ENCODE data around the gene TMEM87A.

TMEM87A gene

DNA sequence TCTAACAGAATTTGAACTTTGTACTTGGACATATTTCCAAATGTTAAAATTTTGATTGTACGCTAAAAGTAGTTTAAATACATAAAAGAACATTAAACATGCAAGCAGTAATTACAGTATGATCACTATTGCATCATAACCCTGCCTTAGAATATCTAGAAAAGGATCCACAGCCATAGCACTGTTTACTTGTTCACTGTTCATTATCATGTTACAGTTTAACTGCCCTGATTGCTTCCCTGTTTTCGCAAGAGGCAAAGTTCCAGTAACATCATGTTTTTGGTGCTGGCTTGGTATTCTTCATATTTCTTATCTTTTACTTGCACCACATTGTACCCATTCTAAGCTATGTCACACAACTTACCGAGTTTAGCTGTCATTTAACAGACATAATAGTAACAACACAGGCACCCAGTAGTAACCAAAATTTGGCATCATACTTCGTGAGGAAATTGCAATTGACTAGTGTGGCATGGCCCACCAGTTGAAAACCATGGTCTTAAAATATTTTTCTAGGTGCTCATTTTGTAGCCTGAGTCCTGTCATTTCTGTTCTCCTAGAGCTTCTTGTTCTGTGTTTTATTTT is 13.3 kb upstream of the TMEM87A start:
- H3K36me3 ChIP-seq (ENCODE audit: control insufficient read depth in 5 of 5, insufficient read depth in 5 of 5, low read length in 5 of 5), result peaks cover 28 to 67% (median 38%) of the 10 kb centered on the region in 5 donors
- no peaks in the 10 kb centered on the region for H3K4me1 ChIP-seq (ENCODE audit: control insufficient read depth in 5 of 5, insufficient read depth in 5 of 5, low read length in 5 of 5)
- H3K27me3 ChIP-seq (ENCODE audit: control insufficient read depth in 5 of 5, insufficient read depth in 4 of 5, low read length in 5 of 5), result no peaks in the 10 kb centered on the region
- no peak overlapping the region for H3K27ac ChIP-seq (ENCODE audit: low read depth, low read length)
- no peak overlapping the region for H3K4me3 ChIP-seq (ENCODE audit: low read depth in 1 of 5, low read length in 5 of 5)
- H3K9me3 ChIP-seq (ENCODE audit: control insufficient read depth in 5 of 5, low read length in 5 of 5), result no peaks in the 10 kb centered on the region
- H3K9ac ChIP-seq (ENCODE audit: low read length in 5 of 5), result no peak overlapping the region

- Histone ChIP-seq H3K36me3 (ENCODE audit: control insufficient read depth in 5 of 5, insufficient read depth in 5 of 5, low read length in 5 of 5) (peaks cover 30 to 71% (median 40%) of the 10 kb centered on the region in 5 donors), H3K4me1 (ENCODE audit: control insufficient read depth in 5 of 5, insufficient read depth in 5 of 5, low read length in 5 of 5) (no peaks in the 10 kb centered on the region), H3K9me3 (ENCODE audit: control insufficient read depth in 5 of 5, low read length in 5 of 5) (no peaks in the 10 kb centered on the region), H3K9ac (ENCODE audit: low read length in 5 of 5) (no peak overlapping the region), H3K27ac (ENCODE audit: low read depth, low read length) (no peak overlapping the region), H3K27me3 (ENCODE audit: control insufficient read depth in 5 of 5, insufficient read depth in 4 of 5, low read length in 5 of 5) (no peaks in the 10 kb centered on the region), H3K4me3 (ENCODE audit: low read depth in 1 of 5, low read length in 5 of 5) (no peak overlapping the region)
These were observed 11.8 kb upstream of the TMEM87A start for GRCh38 chr15:42285034-42285433.

- Histone ChIP-seq H3K36me3 (ENCODE audit: control insufficient read depth in 5 of 5, insufficient read depth in 5 of 5, low read length in 5 of 5) (peaks cover 33 to 71% (median 41%) of the 10 kb centered on the region in 5 donors), H3K27ac (ENCODE audit: low read depth, low read length) (no peak overlapping the region)
These were observed 11.3 kb upstream of the TMEM87A start for GRCh38 chr15:42284551-42284950.

DNA sequence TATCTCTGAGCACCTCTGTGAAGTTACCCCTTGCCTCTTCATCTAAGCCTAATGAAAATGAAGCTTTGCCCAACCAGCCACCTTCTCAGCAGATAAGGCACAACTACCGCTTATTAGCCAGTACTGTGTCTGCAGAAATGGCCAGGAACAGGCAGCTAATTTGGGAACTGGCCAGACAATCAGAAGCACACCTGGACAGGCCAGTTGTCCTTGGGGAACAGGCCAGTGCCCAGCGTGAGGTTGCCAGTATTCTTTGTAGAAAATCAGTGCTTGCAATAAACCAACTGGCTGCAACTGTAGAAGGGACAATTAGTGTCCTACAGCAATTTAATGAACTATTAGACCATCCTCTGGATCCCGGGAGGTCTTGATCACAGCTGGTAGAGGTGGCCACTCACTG is 10.4 kb upstream of the TMEM87A start:
- Histone ChIP-seq H3K36me3 (ENCODE audit: control insufficient read depth in 5 of 5, insufficient read depth in 5 of 5, low read length in 5 of 5) (peaks cover 28 to 71% (median 43%) of the 10 kb centered on the region in 5 donors), H3K27ac (ENCODE audit: low read depth, low read length) (no peak overlapping the region), H3K4me3 (ENCODE audit: low read depth in 1 of 5, low read length in 5 of 5) (no peak overlapping the region), H3K9ac (ENCODE audit: low read length in 5 of 5) (no peak overlapping the region), H3K9me3 (ENCODE audit: control insufficient read depth in 5 of 5, low read length in 5 of 5) (no peaks in the 10 kb centered on the region), H3K27me3 (ENCODE audit: control insufficient read depth in 5 of 5, insufficient read depth in 4 of 5, low read length in 5 of 5) (no peaks in the 10 kb centered on the region), H3K4me1 (ENCODE audit: control insufficient read depth in 5 of 5, insufficient read depth in 5 of 5, low read length in 5 of 5) (no peaks in the 10 kb centered on the region)

More at GRCh38 chr15:42284551-42284950, 11.3 kb upstream of the TMEM87A start:
- Histone ChIP-seq H3K9me3 (ENCODE audit: control insufficient read depth in 5 of 5, low read length in 5 of 5) (no peaks in the 10 kb centered on the region), H3K27me3 (ENCODE audit: control insufficient read depth in 5 of 5, insufficient read depth in 4 of 5, low read length in 5 of 5) (no peaks in the 10 kb centered on the region), H3K4me1 (ENCODE audit: control insufficient read depth in 5 of 5, insufficient read depth in 5 of 5, low read length in 5 of 5) (no peaks in the 10 kb centered on the region), H3K4me3 (ENCODE audit: low read depth in 1 of 5, low read length in 5 of 5) (no peak overlapping the region), H3K9ac (ENCODE audit: low read length in 5 of 5) (no peak overlapping the region)

DNA sequence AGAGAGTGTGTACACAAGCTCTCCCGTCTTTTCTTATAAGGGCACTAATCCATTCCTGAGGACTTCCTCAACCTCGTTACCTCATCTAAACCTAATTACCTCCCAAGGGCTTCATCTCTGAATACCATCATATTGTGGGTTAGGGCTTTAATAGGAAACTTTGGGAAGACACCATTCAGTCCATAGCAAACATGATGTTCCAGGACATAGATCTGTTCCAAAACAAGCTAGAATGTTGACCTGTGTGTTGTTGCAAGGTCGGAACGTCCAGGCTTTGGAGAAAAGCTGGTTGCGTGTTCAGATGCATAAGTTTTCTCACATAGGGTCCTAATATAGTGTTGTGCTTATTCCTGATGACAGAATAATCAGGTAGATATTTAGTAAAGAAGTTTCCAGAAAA is 9.7 kb upstream of the TMEM87A start:
- no peaks in the 10 kb centered on the region for H3K9me3 ChIP-seq (ENCODE audit: control insufficient read depth in 5 of 5, low read length in 5 of 5)
- H3K27me3 ChIP-seq (ENCODE audit: control insufficient read depth in 5 of 5, insufficient read depth in 4 of 5, low read length in 5 of 5), result no peaks in the 10 kb centered on the region
- H3K4me1 ChIP-seq (ENCODE audit: control insufficient read depth in 5 of 5, insufficient read depth in 5 of 5, low read length in 5 of 5), result no peaks in the 10 kb centered on the region
- no peak overlapping the region for H3K9ac ChIP-seq (ENCODE audit: low read length in 5 of 5)
- H3K27ac ChIP-seq (ENCODE audit: low read depth, low read length), result no peak overlapping the region
- H3K36me3 ChIP-seq (ENCODE audit: control insufficient read depth in 5 of 5, insufficient read depth in 5 of 5, low read length in 5 of 5), result peaks cover 26 to 72% (median 44%) of the 10 kb centered on the region in 5 donors
- no peak overlapping the region for H3K4me3 ChIP-seq (ENCODE audit: low read depth in 1 of 5, low read length in 5 of 5)

- no peak overlapping the region for H3K4me3 ChIP-seq (ENCODE audit: low read depth in 1 of 5, low read length in 5 of 5)
- no peak overlapping the region for H3K9ac ChIP-seq (ENCODE audit: low read length in 5 of 5)
- H3K27me3 ChIP-seq (ENCODE audit: control insufficient read depth in 5 of 5, insufficient read depth in 4 of 5, low read length in 5 of 5), result no peaks in the 10 kb centered on the region
- no peaks in the 10 kb centered on the region for H3K4me1 ChIP-seq (ENCODE audit: control insufficient read depth in 5 of 5, insufficient read depth in 5 of 5, low read length in 5 of 5)
- no peak overlapping the region for H3K27ac ChIP-seq (ENCODE audit: low read depth, low read length)
- H3K9me3 ChIP-seq (ENCODE audit: control insufficient read depth in 5 of 5, low read length in 5 of 5), result no peaks in the 10 kb centered on the region
- H3K36me3 ChIP-seq (ENCODE audit: control insufficient read depth in 5 of 5, insufficient read depth in 5 of 5, low read length in 5 of 5), result peaks cover 20 to 66% (median 38%) of the 10 kb centered on the region in 5 donors
These were observed 9.1 kb upstream of the TMEM87A start for GRCh38 chr15:42282344-42282743.

GRCh38 chr15:42279234-42279723 is 6.0 kb upstream of the TMEM87A start:
- Histone ChIP-seq H3K4me1 (ENCODE audit: control insufficient read depth in 5 of 5, insufficient read depth in 5 of 5, low read length in 5 of 5) (peaks cover 2 to 20% (median 19%) of the 10 kb centered on the region in 5 donors), H3K4me3 (ENCODE audit: low read depth in 1 of 5, low read length in 5 of 5) (no peak overlapping the region), H3K9me3 (ENCODE audit: control insufficient read depth in 5 of 5, low read length in 5 of 5) (no peaks in the 10 kb centered on the region), H3K9ac (ENCODE audit: low read length in 5 of 5) (no peak overlapping the region), H3K27ac (ENCODE audit: low read depth, low read length) (no peak overlapping the region), H3K27me3 (ENCODE audit: control insufficient read depth in 5 of 5, insufficient read depth in 4 of 5, low read length in 5 of 5) (no peaks in the 10 kb centered on the region), H3K36me3 (ENCODE audit: control insufficient read depth in 5 of 5, insufficient read depth in 5 of 5, low read length in 5 of 5) (peaks cover 20 to 50% (median 33%) of the 10 kb centered on the region in 5 donors)

GRCh38 chr15:42276762-42277161 is 3.5 kb upstream of the TMEM87A start:
- Histone ChIP-seq H3K9me3 (ENCODE audit: control insufficient read depth in 5 of 5, low read length in 5 of 5) (no peaks in the 10 kb centered on the region), H3K4me3 (ENCODE audit: low read depth in 1 of 5, low read length in 5 of 5) (no peak overlapping the region), H3K4me1 (ENCODE audit: control insufficient read depth in 5 of 5, insufficient read depth in 5 of 5, low read length in 5 of 5) (peaks cover 2 to 38% (median 34%) of the 10 kb centered on the region in 5 donors), H3K9ac (ENCODE audit: low read length in 5 of 5) (no peak overlapping the region), H3K27me3 (ENCODE audit: control insufficient read depth in 5 of 5, insufficient read depth in 4 of 5, low read length in 5 of 5) (no peaks in the 10 kb centered on the region), H3K36me3 (ENCODE audit: control insufficient read depth in 5 of 5, insufficient read depth in 5 of 5, low read length in 5 of 5) (peaks cover 14 to 34% (median 24%) of the 10 kb centered on the region in 5 donors), H3K27ac (ENCODE audit: low read depth, low read length) (no peak overlapping the region)

GRCh38 chr15:42275780-42276391 is 2.7 kb upstream of the TMEM87A start:
- Histone ChIP-seq H3K27me3 (ENCODE audit: control insufficient read depth in 5 of 5, insufficient read depth in 4 of 5, low read length in 5 of 5) (no peaks in the 10 kb centered on the region), H3K36me3 (ENCODE audit: control insufficient read depth in 5 of 5, insufficient read depth in 5 of 5, low read length in 5 of 5) (peaks cover 15 to 26% (median 19%) of the 10 kb centered on the region in 5 donors), H3K9me3 (ENCODE audit: control insufficient read depth in 5 of 5, low read length in 5 of 5) (no peaks in the 10 kb centered on the region), H3K4me1 (ENCODE audit: control insufficient read depth in 5 of 5, insufficient read depth in 5 of 5, low read length in 5 of 5) (peaks cover 2 to 46% (median 42%) of the 10 kb centered on the region in 5 donors), H3K4me3 (ENCODE audit: low read depth in 1 of 5, low read length in 5 of 5) (peak overlapping the region; percentile 29 to 99 (median 91)), H3K9ac (ENCODE audit: low read length in 5 of 5) (peak overlapping the region; percentile 1 to 97 (median 94)), H3K27ac (ENCODE audit: low read depth, low read length) (peak overlapping the region; percentile 100)

GRCh38 chr15:42274702-42274989 is 1.4 kb upstream of the TMEM87A start:
- peak overlapping the region; percentile 86 to 99 (median 97) for H3K4me3 ChIP-seq (ENCODE audit: low read depth in 1 of 5, low read length in 5 of 5)
- H3K9me3 ChIP-seq (ENCODE audit: control insufficient read depth in 5 of 5, low read length in 5 of 5), result no peaks in the 10 kb centered on the region
- H3K4me1 ChIP-seq (ENCODE audit: control insufficient read depth in 5 of 5, insufficient read depth in 5 of 5, low read length in 5 of 5), result peaks cover 2 to 51% (median 49%) of the 10 kb centered on the region in 5 donors
- H3K9ac ChIP-seq (ENCODE audit: low read length in 5 of 5), result peak overlapping the region; percentile 91 to 97 (median 95)
- H3K36me3 ChIP-seq (ENCODE audit: control insufficient read depth in 5 of 5, insufficient read depth in 5 of 5, low read length in 5 of 5), result peaks cover 7 to 13% (median 11%) of the 10 kb centered on the region in 5 donors
- H3K27ac ChIP-seq (ENCODE audit: low read depth, low read length), result peak overlapping the region; percentile 100
- no peaks in the 10 kb centered on the region for H3K27me3 ChIP-seq (ENCODE audit: control insufficient read depth in 5 of 5, insufficient read depth in 4 of 5, low read length in 5 of 5)

Measured in subcutaneous abdominal adipose tissue (tissue), 5 donors.